NCI-H526 treated with DMSO at 0.1 percent for 48 hours (cell line): Measurements from ENCODE around the gene RHBDD2.
A peak's percentile ranks its signal among the peaks of the same experiment; 100 is the strongest.
"Not testable (repeated sequence)": the region's sequence is repeated elsewhere in the genome, so short reads cannot be mapped to it uniquely, and the experiment has no call there.

ENCODE experiments used
- DNase-seq: peaks from one replicate; lab custom pipeline; 2025; lab: John Stamatoyannopoulos, UW

RHBDD2 gene

DNA sequence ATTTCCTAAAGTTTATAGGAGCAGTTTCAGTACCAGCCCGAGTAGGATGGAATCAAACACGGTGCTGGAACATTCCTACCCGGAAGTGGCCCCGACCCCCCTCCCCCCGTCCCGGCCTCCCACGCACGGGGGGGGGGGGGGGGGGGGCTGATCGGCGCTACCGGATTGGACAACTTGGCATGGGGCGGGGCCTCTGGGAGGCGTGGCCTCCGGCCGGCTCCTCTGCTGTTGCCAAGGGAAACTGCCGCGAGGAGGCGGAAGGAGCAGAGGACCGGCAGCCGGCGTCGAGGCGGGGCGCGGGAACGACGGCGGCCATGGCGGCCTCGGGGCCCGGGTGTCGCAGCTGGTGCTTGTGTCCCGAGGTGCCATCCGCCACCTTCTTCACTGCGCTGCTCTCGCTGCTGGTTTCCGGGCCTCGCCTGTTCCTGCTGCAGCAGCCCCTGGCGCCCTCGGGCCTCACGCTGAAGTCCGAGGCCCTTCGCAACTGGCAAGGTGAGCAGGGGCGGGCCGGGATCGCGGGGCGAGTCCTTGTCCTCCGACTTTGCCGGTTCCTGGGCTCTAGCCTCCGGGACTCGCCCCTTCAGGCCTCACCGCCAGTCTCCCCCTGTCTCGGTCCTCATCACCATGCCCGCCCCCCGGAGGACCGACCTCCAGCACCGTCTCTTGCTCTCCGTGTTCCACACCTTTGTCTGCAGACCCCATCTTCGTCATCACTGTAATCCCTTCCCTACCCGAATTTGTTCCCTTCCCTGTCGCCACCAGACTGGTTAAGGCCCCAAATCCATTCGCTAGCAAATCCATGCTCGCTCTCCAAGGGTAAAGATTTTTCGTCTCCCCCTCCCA, at the start of gene RHBDD2:
Gene RHBDD2, plus strand, starts transcription at position 266 of the 843 bp plus-strand sequence. Its CDS starts 49 bp downstream, at position 315.
- DNase-seq = peak; percentile 90

DNA sequence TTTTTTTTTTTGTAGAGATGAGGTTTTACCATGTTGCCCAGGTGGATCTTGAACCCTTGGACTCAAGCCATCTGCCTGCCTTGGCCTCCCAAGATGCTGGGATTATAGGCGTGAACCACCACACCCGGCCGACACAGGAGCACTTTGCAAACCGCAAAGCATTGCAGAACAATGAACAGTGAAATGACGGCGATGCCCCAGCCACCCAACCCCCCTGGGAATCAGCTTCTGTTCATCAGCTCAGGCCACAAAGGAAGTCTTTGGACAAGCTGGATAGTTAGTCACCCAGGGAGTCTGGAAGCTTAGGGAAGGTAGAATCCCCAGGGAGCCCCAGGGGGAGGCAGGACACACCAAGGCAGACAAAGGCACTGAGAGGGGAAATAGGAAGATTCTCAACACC, 49.2 kb upstream of the RHBDD2 start:
- DNase-seq = peak; percentile 20

DNA sequence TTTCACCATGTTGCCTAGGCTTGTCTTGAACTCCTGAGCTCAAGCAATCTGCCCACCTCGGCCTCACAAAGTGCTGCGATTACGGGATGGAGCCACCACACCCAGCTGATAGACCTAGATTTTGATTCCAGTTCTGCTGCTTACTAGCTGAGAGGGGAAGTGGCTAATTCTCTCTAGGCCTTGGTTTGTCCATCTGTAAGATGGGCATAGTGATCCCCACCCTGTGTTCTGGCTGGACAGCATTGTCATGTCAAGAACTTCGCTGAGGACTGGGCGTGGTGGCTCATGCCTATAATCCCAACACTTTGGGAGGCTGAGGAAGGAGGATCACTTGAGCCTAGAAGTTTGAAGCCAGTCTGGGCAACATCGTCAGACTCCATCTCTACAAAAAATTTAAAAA, 47.9 kb upstream of the RHBDD2 start:
- DNase-seq = no peak

DNA sequence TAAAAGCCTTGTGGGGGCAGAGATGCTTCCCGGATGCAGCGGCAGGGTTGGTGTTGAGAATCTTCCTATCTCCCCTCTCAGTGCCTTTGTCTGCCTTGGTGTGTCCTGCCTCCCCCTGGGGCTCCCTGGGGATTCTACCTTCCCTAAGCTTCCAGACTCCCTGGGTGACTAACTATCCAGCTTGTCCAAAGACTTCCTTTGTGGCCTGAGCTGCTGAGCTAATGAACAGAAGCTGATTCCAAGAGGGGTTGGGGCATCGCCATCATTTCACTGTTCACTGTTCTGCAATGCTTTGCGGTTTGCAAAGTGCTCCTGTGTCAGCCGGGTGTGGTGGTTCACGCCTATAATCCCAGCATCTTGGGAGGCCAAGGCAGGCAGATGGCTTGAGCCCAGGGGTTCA, 45.2 kb upstream of the RHBDD2 start:
- not testable (repeated sequence) for DNase-seq

DNA sequence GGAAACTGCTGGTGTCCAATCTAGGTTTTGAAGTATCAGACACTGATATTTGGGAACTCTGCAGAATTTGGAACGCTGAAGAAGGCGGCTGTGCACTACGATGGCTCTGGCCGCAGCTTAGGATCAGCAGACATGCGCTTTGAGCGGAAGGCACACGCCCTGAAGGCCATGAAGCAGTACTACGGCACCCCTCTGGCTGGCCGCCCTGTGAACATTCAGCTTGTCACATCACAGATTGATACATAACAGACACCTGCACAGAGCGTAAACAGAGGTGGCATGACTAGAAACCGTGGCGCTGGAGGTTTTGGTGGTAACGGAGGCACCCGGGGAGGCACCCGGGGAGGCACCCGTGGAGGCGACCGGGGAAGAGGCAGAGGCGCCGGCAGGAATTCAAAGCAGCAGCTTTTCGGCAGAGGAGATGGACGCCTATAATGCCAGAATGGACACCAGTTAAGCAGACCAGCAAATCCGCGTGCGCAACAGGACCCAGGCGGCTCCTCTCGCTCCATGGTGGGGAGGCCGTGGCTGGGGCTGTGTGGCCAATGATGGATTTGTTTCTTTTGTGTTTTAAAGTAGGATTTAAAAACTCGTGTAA, 43.0 kb upstream of the RHBDD2 start:
- no peak for DNase-seq

DNA sequence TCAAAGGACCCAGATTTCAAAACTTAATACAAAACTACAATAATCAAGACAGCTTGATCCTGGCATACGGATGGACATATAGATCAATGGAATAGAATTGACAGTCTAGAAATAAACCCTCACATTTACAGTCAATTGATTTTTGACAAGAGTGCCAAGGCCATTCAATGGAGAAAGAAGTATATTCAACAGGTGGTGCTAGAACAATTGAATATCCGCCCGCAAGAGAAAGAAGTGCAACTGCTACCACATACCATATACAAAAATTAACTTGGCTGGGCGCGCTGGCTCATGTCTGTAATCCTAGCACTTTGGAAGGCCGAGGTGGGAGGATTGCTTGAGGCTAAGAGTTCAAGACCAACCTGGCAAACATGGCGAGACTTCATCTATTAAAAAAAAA, 42.0 kb upstream of the RHBDD2 start:
- DNase-seq = no peak

DNA sequence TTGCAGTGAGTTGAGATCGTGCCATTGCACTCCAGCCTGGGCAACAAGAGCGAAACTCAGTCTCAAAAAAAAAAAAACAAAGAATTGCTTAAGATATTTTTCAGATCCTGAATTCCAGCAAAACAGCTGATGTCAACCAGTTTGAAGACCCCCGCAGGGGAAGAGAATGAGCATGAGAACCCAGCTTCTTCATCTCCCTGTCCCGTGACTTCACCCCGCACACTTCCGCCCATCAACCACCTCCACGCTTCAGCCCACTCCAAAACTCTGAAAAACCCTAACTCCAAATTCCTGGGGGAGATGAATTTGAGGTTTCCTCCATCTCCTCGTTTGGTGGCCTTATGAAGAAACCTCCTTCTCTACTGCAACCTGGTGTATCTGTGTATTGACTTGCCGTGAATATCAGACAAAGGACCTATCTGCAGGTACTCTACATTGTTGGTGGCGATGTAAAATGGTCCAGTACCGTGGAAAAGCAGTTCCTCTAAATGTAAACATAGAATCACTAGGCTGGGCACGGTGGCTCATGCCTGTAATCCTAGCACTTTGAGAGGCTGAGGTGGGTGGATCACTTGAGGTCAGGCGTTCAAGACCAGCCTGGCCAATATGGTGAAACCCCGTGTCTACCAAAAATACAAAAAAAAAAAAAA, 40.4 kb upstream of the RHBDD2 start:
- not testable (repeated sequence) for DNase-seq

DNA sequence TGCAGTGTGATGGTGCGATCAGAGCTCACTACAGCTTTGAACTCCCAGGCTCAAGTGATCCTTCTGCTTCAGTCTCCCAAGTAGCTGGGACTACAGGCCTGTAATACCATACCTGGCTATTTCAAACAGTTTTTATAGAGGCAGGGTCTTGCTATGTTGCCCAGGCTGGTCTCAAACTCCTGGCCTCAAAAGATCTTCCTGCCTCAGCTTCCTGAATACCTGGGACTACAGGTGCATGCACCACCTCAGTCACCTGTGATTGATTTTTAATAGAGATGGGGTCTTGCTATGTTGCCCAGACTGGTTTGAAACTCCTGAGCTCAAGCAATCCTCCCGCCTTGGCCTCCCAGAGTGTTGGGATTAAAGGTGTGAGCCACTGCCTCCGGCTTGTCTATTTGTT, 38.8 kb upstream of the RHBDD2 start:
- no peak for DNase-seq

DNA sequence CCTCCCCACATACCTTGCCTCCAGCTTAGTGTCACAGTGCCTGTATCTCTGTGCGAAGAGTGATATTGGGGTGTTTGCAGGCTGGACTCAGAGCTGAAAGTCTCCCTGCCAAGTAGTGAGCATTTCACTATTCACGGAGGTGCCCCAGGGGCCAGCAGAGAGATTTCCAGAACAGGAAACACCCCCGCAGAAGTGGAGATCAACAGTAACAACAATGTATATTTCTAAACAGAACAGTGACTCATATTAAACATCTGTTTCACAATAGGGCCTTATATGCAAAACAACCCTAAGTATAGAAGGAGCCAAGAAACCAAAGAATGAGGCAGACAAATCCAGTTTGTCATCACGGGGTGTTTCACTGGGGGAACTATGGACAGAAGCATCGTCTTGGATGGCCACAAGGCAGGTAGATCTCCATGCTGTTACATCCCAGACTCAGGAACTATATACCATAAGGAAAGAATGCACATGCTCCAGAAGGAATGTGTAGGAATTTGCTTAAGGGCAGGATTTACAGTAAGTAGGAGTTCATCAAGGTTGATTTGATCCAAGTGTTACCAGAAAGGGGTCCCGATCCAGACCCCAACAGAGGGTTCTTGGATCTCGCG, 35.9 kb upstream of the RHBDD2 start:
- DNase-seq = no peak

DNA sequence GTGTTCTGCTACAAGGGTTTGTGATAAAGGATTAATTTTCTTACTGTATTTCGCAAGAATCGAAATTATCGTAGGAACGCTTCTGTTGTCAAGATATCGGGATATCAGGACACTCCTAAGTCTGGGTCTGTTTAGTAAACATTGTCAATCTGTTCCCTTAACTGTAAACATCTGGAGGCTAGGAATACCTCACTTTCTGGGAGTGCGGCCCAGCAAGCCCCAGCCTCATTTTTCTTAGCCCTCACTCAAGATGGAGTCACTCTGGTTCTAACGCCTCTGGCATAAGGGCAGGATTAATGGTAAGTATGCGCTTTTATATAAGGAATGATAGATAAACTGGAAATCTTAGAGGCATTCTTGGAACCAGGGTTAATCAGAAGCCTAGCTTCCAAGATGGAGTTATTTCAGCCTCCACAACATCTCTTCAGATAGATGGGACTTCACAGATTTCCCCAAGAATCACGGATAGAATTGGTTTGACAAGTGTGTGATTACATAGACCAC, 35.2 kb upstream of the RHBDD2 start:
- no peak for DNase-seq

DNA sequence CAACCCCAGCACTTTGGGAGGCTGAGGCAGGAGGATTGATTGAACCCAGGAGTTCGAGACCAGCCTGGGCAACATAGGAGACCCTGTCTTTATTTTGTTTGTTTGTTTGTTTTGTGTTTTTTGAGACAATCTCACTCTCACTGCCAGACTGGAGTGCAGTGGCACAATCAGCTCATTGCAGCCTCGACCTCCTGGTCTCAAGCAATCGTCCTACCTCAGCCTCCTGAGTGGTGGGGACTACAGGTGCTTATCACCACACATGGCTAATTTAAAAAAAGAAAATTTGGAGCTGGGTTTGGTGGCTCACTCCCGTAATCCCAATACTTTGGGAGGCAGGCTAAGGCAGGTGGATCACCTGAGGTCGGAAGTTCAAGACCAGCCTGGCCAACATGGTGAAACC, 34.7 kb upstream of the RHBDD2 start:
- no peak for DNase-seq

DNA sequence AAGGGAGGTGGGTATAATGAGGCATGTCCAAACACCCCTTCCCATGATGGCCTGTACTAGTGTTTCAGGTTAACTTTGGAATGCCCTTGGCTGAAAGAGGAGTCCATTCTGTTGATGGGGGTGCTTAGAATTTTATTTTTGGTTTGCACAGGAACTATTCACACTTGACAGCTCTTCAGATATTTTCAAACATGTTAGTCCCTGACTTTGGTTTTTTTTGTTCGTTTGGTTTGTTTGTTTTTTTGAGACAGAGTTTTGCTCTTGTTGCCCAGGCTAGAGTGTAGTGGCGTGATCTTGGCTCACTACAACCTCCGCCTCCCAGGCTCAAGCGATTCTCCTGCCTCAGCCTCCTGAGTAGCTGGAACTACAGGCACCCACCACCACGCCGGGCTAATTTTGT, 33.7 kb upstream of the RHBDD2 start:
- not testable (repeated sequence) for DNase-seq

DNA sequence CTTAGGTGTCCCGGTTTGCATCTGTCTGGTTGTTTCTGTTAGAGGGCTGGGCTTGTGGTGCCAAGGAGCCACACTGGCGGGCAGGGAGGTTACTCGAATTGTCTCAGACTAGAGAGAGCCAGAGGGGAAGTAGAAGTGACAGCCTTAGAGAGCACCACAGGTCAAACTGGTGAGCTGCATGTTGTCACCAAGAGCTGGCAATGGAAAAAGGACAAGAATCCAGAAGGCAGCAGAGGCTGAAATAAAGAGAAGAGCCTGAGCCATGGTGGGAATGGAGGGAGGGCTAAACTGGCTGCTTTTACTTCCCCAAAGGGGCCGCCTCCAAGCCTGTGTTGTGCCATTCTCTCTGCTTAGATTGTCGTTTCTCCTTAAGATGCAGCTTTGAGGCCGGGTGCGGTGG, 31.1 kb upstream of the RHBDD2 start:
- no peak for DNase-seq

DNA sequence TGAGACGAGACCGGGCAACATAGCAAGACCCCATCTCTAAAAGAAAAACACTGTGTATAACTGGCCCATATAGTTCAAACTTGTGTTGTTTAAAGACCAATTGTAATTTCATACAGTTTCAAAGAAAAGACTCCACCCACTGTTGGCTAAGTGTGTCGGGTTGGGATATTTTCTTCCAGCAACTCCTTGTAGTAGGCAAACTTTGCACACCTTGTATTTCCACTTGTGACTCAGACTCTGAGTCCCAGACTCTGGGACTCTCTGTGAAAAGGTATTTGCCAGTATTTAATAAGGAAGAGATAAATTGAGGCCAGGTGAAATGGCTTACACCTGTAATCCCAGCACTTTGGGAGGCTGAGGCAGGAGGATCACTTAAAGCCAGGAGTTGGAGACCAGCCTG, 29.3 kb upstream of the RHBDD2 start:
- no peak for DNase-seq

DNA sequence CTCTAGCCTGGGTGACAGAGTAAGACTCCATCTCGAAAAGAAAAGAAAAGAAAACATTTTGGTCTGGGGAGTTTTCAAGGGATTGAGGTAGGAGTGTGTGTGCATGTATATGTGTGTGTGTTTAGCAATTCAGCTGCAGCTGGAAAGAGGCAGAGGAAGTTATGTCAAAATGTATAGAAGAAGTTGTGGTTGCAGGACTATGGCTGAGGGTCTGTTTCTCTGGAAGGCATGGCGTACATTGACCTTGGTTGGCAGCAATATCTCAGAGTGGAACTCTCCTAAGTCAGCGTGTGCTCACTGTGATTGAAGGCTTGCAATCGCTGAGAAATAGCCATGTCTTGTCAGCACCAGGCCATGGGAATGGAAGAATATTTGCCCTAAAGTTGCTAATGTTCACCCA, 28.6 kb upstream of the RHBDD2 start:
- no peak for DNase-seq

DNA sequence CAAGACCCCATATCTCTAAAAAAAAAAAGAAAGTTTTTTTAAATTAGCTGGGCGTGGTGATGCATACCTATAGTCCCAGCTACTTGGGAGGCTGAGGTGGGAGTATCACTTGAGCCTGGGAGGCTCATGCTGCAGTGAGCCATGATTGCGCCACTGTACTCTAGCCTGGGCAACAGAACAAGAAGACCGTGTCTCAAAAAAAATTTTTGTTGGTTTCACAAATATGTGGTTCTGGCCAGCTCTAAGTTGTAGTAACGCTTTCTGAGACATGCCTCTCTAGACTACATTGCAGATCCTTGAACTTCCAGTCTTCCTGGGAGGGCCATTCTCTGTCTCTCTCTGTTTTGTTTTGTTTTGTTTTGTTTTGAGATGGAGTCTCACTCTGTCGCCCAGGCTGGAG, 24.6 kb upstream of the RHBDD2 start:
- DNase-seq = no peak

DNA sequence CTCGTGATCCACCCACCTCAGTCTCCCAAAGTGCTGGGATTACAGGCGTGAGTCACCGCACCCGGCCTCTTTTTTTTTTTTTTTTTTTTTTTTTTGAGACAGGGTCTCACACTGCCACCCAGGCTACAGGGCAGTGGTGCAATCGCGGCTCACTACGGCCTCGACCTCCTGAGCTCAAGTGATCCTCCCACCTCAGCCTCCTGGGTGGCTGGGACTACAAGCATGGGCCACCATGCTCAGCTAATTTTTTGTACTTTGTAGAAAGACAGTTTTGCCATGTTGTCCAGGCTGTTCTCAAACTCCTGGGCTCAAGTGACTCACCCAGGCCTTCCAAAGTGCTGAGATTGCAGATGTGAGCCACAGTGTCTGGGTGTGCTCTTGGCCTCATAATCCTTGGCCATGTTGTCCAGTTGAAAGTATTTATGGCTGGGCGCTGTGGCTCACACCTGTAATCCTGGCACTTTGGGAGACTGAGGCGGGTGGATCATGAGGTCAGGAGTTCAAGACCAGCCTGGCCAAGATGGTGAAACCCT, 24.0 kb upstream of the RHBDD2 start:
- not testable (repeated sequence) for DNase-seq

DNA sequence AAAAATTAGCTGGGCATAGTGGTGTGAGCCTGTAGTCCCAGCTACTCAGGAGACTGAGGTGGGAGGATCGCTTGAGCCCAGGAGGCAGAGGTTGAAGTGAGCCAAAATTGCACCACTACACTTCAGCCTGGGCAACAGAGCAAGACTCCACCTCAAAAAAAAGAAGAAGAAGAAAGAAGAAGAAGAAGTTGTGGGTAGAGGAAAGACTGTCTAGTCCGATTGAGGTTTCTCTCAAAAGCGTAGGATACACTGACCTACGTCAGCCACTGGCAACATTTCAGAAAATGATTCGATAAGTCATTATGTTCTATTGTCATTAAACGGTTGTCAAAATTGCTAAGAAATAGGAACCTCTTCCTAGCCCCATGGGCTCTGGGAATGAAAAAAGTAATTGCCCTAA, 22.3 kb upstream of the RHBDD2 start:
- DNase-seq = no peak

DNA sequence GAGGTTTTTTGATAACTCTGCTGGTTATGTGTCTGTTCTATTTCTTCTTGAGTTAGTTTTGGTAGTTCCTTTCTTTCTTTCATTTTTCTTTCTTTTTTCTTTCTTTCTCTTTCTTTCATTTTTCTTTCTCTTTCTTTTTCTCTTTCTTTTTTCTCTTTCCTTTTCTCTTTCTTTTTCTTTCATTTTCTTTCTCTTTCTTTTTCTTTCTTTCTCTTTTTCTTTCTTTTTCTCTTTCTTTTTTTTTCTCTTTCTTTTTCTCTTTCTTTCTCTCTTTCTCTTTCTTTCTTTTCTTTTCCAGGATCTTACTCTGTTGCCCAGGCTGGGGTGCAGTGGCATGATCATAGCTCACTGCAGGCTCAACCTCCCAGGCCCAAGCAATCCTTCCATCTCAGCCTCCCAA, 20.4 kb upstream of the RHBDD2 start:
- no peak for DNase-seq

DNA sequence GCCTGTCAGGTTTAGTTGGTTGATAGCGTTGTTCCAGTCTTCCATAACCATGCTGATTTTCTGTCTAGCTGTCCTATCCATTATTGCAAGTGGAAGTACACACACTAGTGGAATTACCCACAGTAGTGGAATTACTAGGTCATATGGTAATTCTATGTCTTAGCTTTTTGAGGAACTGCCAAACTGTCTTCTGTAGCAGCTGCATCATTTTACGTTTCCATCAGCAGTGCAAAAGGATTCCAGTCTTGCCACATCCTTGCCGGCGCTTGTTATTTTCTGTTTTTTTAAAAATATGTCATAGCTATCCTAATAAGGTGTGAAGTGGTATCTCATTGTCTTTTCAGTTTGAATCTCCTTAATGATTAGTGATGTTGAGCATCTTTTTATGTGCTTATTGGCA, 17.2 kb upstream of the RHBDD2 start:
- DNase-seq = no peak

DNA sequence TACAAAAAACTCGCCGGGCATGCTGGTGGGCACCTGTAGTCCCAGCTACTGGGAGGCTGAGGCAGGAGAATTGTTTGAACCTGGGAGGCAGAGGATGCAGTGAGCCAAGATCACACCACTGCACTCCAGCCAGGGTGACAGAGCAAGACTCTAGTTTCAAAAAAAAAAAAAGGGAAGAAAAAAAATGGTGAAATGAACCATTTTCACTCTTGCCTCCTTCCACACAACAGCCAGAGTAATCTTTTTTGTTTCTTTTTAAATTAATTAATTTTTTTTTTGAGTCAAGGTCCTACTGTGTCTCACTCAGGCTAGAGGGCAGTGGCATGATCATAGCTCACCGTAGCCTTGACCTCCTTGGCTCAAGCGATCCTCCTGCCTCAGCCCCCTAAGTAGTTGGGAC, 14.6 kb upstream of the RHBDD2 start:
- DNase-seq = not testable (repeated sequence)

DNA sequence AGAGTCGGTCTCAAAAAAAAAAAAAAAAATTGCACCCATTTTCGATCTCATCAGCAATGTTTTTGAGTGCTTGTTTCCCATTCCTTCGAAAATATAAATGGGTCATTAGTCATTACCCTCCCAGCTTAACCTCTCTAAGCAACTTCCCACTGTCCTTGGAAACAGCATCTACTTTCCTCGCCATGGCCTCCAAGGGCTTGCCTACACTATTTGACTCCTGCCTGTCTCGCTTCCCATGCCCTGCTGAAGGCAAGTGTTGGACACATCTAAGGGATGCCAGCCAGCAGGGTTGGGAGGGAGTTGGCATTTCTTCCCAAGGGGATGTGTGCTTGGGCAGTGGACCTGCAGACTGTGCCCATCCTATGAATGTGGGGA, 12.7 kb upstream of the RHBDD2 start:
- DNase-seq = no peak
